Tibial artery (tissue), 4 donors: ENCODE results near the gene SEC61B.

Source experiments
- DNase-seq, 2 donors: peaks; one replicate each; pipeline ENCODE4 v3.0.0-alpha.2; 2019
- H3K27ac ChIP-seq, 2 donors: fragments of 200-600 bp; sonication (generic) in 1 of 2; 1 replicate in 1 of 2; 2 replicates in 1 of 2; pipeline ENCODE4 v1.5.1; 2018 to 2019; ENCODE audit warnings: mild to moderate bottlenecking in 1 of 2
- H3K27me3 ChIP-seq, 2 donors: fragments of 200-600 bp; sonication (generic) in 1 of 2; one replicate each; pipeline versions ENCODE4 v1.5.1 to v1.6.0; 2016 to 2019
- H3K36me3 ChIP-seq, 3 donors: fragments of 200-600 bp; sonication (generic) in 2 of 3; one replicate each; pipeline ENCODE4 v1.5.1; 2016 to 2019; ENCODE audit warnings: mild to moderate bottlenecking in 2 of 3
- H3K4me1 ChIP-seq, 4 donors: fragments of 200-600 bp; sonication (generic) in 2 of 4; 1 replicate in 3 of 4; 2 replicates in 1 of 4; pipeline ENCODE4 v1.5.1; 2016 to 2019
- H3K4me3 ChIP-seq, 2 donors: fragments of 200-600 bp; sonication (generic) in 1 of 2; 1 replicate in 1 of 2; 2 replicates in 1 of 2; pipeline ENCODE4 v1.5.1; 2018 to 2019; ENCODE audit warnings: mild to moderate bottlenecking in 2 of 2
- H3K9me3 ChIP-seq, 3 donors: fragments of 200-600 bp; sonication (generic) in 1 of 3; one replicate each; pipeline ENCODE4 v1.5.1; 2016 to 2019
- intact Hi-C: fragments of 100-400 bp; cut with DNase I; formaldehyde crosslinking; loops from one replicate; pipeline ENCODE4 v1.15.0; 2023; ENCODE audit warnings: low total_unique reads
- TF ChIP-seq, protein P1 (sequence below), 2 experiments: fragments of 200-600 bp in 1 of 2; fragments of 450-650 bp in 1 of 2; IDR thresholded peaks; one replicate each; pipeline ENCODE4 v1.5.1; 2017 to 2019; ENCODE audit warnings: antibody characterized with exemption in 2 of 2, mild to moderate bottlenecking in 1 of 2, moderate library complexity in 1 of 2

SEC61B gene

DNA sequence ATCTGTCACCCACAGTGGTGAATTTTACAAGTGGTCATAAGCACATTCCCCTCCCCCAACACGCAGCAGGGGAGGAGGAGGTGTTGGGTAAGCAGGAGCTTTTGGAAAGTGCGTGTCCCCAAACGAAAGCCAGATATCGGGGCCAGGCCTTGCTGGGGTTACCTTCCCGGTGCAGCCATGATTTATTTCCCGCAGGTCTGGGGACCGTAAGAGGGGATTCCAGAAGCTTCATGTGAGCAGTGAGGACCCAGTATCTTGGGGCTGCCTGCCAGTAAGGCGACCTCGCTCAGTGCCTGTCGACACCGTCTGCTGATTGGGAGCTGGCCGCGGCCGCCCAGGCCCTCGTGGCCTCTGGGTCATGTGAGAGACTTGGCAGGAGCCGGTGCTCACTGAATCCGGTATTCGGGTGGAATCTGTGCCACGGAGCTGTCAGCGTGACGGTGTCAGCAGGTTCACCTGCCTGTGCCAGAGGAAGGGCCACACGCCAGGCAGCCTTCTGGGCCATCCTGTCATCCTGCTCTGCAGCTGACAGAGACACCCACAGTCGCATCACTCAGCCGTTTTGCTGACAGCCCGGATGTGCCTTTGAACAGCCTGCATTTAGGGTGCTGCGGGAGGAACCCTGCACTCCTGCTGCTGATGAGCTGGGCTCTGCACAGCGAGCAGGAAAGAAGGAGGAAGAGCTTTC lies 37.3 kb downstream of the SEC61B start:
- Histone ChIP-seq H3K27ac (peak overlapping the region; percentile 51 to 72), H3K9me3 (no peaks in the 10 kb centered on the region), H3K36me3 (no peaks in the 10 kb centered on the region), H3K4me3 (peak overlapping the region; percentile 41 to 58), H3K4me1 (peaks cover 0 to 16% (median 5%) of the 10 kb centered on the region in 4 donors), H3K27me3 (no peaks in the 10 kb centered on the region)
- intact Hi-C loops: no loop called here
- TF ChIP-seq, protein P1, sequence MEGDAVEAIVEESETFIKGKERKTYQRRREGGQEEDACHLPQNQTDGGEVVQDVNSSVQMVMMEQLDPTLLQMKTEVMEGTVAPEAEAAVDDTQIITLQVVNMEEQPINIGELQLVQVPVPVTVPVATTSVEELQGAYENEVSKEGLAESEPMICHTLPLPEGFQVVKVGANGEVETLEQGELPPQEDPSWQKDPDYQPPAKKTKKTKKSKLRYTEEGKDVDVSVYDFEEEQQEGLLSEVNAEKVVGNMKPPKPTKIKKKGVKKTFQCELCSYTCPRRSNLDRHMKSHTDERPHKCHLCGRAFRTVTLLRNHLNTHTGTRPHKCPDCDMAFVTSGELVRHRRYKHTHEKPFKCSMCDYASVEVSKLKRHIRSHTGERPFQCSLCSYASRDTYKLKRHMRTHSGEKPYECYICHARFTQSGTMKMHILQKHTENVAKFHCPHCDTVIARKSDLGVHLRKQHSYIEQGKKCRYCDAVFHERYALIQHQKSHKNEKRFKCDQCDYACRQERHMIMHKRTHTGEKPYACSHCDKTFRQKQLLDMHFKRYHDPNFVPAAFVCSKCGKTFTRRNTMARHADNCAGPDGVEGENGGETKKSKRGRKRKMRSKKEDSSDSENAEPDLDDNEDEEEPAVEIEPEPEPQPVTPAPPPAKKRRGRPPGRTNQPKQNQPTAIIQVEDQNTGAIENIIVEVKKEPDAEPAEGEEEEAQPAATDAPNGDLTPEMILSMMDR (IDR thresholded peaks at IDR 0.05): no peak
- peak; percentile 78 to 91 for DNase-seq

DNA sequence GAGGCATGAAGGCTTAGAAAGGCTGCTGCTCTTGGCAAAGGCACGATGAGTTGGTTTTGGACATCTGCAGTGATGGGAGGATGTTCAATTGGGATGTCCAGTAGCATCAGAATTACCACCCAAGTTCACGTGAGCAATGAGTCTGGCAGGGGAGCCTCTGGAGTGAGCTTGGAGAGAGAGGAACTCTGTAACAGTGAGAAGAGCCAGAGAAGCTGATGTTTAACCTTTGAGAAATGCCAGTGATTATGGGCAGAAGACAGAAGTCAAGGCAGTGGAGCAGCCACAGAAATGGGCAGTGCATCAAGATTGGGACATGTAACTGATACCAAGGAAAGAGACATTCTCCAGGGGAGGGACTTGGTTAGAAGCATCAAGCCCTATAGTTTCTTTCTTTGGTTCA lies 39.8 kb downstream of the SEC61B start:
- no peak for DNase-seq
- no peaks in the 10 kb centered on the region for H3K27me3 ChIP-seq
- H3K9me3 ChIP-seq: no peaks in the 10 kb centered on the region
- TF ChIP-seq, protein P1 (IDR thresholded peaks at IDR 0.05): no peak
- H3K4me1 ChIP-seq: peaks cover 0 to 22% (median 8%) of the 10 kb centered on the region in 4 donors
- intact Hi-C loops: no loop called here
- H3K36me3 ChIP-seq: no peaks in the 10 kb centered on the region
- no peak overlapping the region for H3K4me3 ChIP-seq
- H3K27ac ChIP-seq: no peak overlapping the region

DNA sequence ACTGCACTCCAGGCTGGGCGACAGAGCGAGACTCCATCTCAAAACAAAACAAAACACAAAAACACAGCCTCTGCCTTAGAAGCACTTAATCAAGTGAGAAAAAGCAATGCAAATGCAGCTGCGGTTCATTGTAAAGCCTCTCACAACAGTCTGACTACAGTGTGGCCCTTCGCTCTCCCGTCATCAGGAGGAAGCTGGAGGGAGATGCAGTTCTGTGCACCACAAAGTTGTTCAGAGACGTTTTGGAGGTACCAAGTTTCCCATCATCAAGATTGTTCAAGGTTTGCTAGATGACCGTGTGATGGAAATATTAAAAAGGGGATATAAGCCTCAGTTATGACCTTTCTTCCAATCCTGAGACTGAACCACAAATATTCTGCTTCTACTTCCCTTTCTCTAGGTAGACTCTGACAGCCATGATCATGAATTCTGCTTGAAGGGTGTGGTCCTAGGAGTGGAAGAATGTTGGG lies 40.9 kb downstream of the SEC61B start:
- peaks cover 0 to 22% (median 8%) of the 10 kb centered on the region in 4 donors for H3K4me1 ChIP-seq
- H3K9me3 ChIP-seq: no peaks in the 10 kb centered on the region
- H3K27ac ChIP-seq: no peak overlapping the region
- H3K4me3 ChIP-seq: no peak overlapping the region
- DNase-seq: no peak
- intact Hi-C loops: no loop called here
- H3K36me3 ChIP-seq: no peaks in the 10 kb centered on the region
- TF ChIP-seq, protein P1 (IDR thresholded peaks at IDR 0.05): no peak
- no peaks in the 10 kb centered on the region for H3K27me3 ChIP-seq

DNA sequence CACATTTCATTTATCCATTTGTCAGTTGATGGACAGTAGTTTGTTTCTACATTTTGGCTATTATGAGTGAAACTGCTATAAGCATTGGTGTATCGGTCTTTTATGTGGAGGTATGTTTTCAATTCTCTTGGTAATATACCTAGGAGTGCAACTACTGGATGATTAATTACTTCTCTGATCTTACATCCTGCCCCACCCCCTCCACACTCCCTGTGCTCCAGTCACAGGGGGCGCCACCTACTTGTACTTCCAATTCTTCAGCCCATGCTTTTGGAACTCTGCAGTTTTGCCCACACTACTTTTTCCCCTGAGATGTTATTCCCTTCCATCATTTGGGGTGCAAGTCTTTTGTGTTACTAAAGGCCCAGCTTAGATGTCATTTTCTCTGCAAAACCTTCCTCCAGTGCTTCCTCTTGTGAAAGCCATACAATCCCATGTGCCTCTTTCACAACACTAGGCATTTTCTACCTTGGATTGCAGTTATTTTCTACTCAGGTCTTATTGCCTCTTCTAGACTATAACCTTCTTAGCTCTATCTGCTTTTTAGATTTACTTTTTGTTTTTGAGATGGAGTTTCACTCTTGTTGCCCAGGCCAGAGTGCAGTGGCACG lies 42.1 kb downstream of the SEC61B start:
- Histone ChIP-seq H3K27me3 (no peaks in the 10 kb centered on the region), H3K4me1 (peaks cover 0 to 17% (median 8%) of the 10 kb centered on the region in 4 donors), H3K4me3 (no peak overlapping the region), H3K9me3 (no peaks in the 10 kb centered on the region), H3K27ac (no peak overlapping the region), H3K36me3 (no peaks in the 10 kb centered on the region)
- TF ChIP-seq, protein P1 (IDR thresholded peaks at IDR 0.05): no peak
- intact Hi-C loops: no loop called here
- no peak for DNase-seq

DNA sequence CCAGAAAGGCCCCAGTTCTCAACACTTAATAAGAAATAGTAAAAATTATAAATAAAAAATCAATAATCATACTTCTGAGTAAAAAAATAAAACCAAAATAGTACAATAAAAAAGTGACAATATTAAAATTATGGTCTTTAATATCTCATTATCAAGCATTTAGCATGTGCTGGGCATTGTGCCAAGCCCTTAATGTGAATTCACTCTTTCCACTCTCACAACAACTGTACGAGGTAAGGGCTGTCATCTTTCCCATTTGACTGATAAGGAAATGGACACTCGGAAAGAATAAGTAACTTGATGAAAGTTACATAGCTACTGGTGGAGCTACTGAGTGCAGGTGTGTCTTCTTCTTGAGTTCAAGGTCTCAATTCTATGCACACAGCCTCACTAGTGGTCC lies 43.6 kb downstream of the SEC61B start:
- no peak for DNase-seq
- H3K36me3 ChIP-seq: no peaks in the 10 kb centered on the region
- H3K27ac ChIP-seq: no peak overlapping the region
- no peak overlapping the region for H3K4me3 ChIP-seq
- intact Hi-C loops: no loop called here
- peaks cover 0 to 6% (median 3%) of the 10 kb centered on the region in 4 donors for H3K4me1 ChIP-seq
- no peaks in the 10 kb centered on the region for H3K9me3 ChIP-seq
- H3K27me3 ChIP-seq: no peaks in the 10 kb centered on the region
- TF ChIP-seq, protein P1 (IDR thresholded peaks at IDR 0.05): no peak
